GF-D8 (cell line): ENCODE results near the gene ELMO1.

Experiments
- DNase-seq: peaks from one replicate; lab custom pipeline; 2025; lab: John Stamatoyannopoulos, UW

Gene ELMO1

GRCh38 chr7:37448636-37449361 lies at the start of gene ELMO1:
Gene ELMO1, minus strand, starts transcription at chr7:37448864. Its CDS starts 106,174 bp downstream, at chr7:37342690.
- peak; percentile 88 for DNase-seq

GRCh38 chr7:37497576-37497975 lies 48.9 kb upstream of the ELMO1 start:
- no peak for DNase-seq

- DNase-seq, result peak; percentile 42
Measured at GRCh38 chr7:37495574-37496184, 47.0 kb upstream of the ELMO1 start.

DNA sequence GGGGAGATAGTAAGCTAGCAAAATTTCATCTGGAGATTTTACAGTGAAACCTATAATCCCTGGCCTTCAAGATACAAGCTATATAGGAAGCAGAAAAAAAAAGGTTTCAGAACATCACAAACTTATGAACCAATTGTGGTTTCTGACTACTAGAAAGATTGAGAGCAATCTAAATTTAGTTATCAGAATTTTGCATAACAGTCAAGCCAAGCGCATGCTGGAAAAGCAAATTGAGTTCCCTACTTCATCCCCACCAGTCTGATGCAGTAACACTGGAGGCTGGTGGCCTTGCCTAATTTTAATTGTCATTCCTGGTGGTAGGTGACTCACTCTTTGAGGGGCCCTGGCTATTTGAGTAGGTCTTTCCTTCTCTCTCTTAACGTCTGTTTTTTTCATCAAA lies 46.3 kb upstream of the ELMO1 start:
- no peak for DNase-seq

- DNase-seq, result no peak
Measured at GRCh38 chr7:37493810-37494209, 45.1 kb upstream of the ELMO1 start.

GRCh38 chr7:37493123-37493522 lies 44.5 kb upstream of the ELMO1 start:
- DNase-seq, result no peak

DNA sequence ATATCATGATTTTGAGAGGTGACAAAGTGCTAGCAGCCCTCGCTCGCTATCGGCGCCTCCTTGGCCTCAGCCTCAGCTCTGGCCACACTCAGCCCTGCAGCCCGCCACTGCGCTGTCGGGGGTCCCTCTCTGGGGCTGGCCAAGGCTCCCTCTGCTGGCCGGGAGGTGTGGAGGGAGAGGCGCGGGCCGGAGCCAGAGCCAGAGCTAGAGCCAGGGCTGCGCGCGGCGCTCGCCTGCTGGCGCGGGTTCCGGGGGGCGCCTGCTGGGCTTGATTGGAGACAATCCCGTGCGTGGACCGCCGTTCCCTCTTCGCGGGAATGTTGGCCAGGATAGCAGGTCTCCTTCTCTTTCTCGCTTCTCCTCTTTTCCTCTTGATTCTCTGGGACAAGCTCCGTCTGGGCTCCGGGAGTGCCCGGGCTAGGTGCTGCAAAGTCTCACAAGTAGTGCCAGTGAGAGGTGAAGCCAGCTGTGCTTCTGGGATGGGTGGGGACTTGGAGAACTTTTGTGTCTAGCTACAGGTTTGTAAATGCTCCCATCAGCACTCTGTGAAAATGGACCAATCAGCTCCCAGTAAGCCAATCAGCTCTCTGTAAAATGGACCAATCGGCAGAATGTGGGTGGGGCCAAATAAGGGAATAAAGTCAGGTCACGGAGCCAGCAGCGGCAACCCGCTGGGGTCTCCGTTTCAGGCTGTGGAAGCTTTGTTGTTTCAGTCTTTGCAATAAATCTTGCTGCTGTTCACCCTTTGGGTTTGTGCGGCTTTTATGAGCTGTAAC lies 43.4 kb upstream of the ELMO1 start:
- no peak for DNase-seq

GRCh38 chr7:37489703-37490102 lies 41.0 kb upstream of the ELMO1 start:
- no peak for DNase-seq

- DNase-seq, result no peak
Measured at GRCh38 chr7:37488163-37488764, 39.6 kb upstream of the ELMO1 start.

GRCh38 chr7:37484426-37485073 lies 35.9 kb upstream of the ELMO1 start:
- DNase-seq, result no peak

DNA sequence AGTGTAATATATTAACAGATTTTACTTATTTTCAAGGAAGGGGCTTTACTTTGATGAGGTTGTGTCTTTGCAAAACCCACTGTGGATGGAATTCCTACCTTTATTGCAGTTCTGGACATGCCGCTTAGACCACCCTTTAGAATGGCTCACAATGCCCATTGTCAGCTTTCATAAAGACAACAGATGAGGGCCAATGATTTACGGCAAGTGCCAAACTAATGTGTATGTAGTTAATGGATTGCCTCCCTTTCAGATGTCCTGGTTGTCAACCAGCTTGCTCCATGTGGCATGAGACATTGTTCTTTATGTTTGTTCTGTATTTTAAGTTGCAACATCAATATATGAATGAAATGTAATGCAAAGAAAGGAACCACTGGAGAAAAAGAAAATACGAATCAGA lies 35.0 kb upstream of the ELMO1 start:
- DNase-seq, result no peak

DNA sequence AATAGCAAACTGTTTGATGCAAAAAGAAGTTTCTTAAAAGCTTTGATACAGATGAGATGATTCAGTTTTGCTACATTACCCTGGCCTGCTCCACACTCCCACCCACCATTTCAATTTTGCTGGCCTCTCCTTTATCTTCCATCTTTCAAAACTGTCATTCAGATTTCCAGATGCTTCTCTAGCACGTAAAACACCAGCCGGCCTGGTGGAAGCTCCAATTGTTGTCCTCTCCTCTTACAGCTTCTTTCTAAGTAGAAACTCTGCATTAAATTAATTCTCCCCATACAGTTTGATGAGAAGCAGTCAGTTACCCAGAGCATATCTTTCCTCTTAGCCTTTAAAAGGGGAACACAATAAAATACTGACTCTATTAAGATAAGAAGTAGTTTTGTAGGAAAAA lies 34.3 kb upstream of the ELMO1 start:
- DNase-seq, result no peak

DNA sequence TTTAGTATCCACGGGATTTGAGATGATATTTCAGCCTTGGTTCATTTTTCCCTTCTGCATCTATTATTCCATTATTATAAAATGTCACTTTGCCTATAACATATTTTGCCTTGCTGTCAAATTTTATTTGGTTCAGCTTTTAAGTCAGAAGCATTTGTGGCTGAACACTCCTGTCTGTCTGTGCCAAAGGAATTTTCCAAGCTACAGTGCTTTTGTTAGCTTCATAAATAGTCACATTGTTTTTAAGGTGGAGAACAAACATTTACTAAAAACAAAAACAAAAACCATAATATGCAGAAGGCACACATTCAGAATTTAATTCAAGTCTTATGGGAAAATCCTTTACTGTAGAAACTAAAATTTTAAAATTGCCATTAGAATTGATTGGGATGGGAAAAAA lies 33.8 kb upstream of the ELMO1 start:
- no peak for DNase-seq

- no peak for DNase-seq
Measured at GRCh38 chr7:37481722-37482288, 33.1 kb upstream of the ELMO1 start.

DNA sequence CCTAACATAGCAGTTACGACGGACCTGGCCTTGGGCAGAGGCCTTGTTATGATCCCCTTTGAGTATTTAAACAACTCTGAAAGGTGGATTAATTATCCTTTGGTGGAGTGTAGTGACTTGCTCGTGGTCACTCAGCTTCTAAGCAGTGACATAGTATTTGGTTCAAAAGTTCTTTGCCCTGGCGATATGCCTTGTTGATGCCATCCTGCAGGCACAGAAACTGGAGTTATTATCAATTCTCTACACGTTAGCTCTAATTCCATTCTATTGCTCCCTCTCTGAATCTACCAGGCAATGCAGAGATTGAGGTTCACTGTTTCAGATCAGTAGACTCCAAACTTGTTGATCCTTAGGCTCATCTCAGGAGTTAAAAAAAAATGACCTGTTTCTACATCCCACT lies 32.5 kb upstream of the ELMO1 start:
- no peak for DNase-seq

DNA sequence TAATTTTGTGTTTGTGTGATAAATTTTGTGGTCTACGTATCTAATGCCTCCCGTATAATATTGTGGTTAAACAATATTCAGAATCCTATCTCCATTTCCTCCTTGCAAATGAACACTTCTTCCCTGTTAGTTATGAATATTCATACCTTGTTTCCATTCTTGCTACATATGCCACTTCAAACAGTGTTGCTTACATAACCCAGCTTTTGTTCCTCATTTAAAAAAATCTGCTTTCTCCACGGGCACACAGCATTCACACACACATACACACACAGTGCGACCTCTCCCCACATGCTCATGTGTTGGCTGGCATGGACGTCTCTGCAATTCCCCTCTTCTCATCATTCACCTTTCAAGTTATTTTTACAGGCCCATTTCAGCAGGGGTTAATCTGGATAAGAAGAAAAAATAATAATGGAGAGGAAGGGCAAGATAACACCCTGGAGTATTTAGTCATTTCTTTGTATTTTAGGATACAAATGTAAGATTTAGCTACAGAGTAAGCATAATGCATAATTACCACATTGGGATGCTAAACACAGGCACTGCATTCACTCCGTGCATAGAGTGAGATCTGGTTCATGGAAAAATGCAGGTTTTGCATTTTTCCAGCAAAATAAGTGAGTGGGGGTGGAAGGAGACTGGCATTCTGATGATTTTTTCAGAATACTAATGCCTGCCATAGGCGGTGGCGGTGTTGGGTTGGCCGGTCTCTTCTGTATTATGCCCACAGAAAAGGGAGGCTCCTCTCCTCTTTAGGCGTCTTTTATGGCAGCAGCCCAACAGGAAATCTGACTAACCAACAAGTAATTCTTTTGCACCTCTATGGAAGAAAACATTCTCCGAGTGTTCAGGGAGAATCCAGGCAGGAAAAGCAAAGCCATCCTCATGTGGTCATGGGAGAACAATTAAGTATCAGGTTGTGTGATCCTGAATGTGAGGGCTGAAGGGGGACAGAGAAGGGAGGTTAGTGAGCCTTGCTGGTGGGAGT lies 31.7 kb upstream of the ELMO1 start:
- DNase-seq, result peak; percentile 18

DNA sequence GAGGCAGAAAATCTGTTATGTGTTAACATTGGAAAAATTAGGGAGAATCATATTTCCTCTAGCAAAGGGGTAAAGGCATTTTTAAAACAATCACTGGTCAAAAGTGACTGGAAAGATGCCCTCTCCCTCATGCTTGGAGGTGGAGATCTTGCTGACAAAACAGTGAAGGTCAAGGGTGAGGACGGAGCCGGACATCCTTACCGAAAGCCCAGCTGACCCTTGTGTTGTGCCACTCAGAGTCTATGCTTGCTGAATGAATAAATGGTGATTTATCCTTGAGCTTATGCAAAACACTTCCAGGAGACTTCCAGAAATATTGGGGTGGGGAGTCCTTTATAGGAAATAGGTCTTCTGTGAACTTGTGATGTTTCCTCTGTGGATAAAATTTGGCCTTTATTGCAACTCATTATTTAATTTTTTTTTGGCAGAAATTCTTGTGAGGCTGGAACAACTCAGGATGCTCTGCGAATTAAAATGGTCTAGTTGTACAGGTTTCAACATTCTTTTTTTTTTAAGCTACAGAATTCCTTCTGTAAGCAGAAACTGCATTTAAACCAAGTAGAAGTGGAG lies 28.3 kb upstream of the ELMO1 start:
- no peak for DNase-seq

DNA sequence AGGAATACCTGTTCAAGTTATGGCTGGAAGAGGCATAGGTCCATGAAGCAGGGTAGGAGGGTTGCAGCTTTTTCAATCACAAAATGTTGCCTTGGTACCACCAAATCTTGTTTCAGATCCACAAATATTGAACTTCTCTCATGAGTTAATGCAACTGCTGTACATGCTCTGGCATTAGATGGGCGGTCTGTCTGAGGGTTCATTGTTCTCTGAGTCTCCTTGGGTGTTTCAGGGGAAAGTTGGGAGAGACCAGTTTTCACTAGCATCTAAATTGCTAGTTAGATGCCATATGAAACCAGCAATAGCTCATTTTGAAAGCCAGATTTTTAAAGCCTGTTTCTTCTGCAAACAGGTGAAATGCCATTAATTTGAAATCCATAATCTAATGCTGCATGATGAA lies 27.8 kb upstream of the ELMO1 start:
- no peak for DNase-seq

DNA sequence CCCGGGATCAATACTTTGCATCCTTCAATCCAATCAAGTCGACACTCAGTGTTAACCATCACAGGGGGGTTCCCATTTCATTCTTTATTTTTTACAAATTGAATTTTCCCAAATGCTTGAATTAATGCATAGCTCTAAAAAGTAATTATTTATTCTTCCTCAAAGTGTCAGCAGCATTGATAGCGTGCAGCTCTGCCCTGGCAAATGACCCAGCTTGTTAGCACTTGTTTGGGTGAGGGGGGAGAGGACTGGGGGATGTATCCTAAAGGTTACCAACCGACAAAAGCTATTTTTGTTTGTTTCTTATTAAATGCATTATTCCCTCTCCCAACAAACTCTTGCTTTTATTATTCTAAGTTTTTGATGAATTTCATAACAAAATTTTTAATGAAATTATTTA lies 27.0 kb upstream of the ELMO1 start:
- no peak for DNase-seq

- no peak for DNase-seq
Measured at GRCh38 chr7:37471619-37472018, 23.0 kb upstream of the ELMO1 start.
